GM18498 (cell line): ENCODE measurements around the gene PLAAT5.

Source experiments
- ATAC-seq: cut with Tn5 transposase; IDR thresholded peaks from one replicate; pipeline ENCODE4 v1.9.1; 2021; ENCODE audit warnings: mild to moderate bottlenecking, moderate library complexity; ENCODE audit not compliant: unreplicated experiment

Gene PLAAT5

GRCh38 chr11:63516109-63516508 is 25.1 kb upstream of the PLAAT5 start:
- ATAC-seq = no peak

- ATAC-seq = no peak
These were observed 21.8 kb upstream of the PLAAT5 start for GRCh38 chr11:63512816-63513215.

GRCh38 chr11:63511048-63511748 is 20.2 kb upstream of the PLAAT5 start:
- no peak for ATAC-seq

- ATAC-seq = no peak
These were observed 19.5 kb upstream of the PLAAT5 start for GRCh38 chr11:63510360-63511047.

GRCh38 chr11:63508745-63509144 is 17.8 kb upstream of the PLAAT5 start:
- ATAC-seq = no peak

GRCh38 chr11:63508009-63508408 is 17.0 kb upstream of the PLAAT5 start:
- no peak for ATAC-seq

- ATAC-seq = no peak
These were observed 16.5 kb upstream of the PLAAT5 start for GRCh38 chr11:63507511-63507910.

- no peak for ATAC-seq
These were observed 15.9 kb upstream of the PLAAT5 start for GRCh38 chr11:63506876-63507275.

GRCh38 chr11:63505857-63506528 is 15.0 kb upstream of the PLAAT5 start, which contains the start of gene LGALS12:
Gene LGALS12, plus strand, starts transcription at chr11:63506084. Its CDS starts 375 bp downstream, at chr11:63506459.
- ATAC-seq = no peak

GRCh38 chr11:63504933-63505586 is 14.1 kb upstream of the PLAAT5 start:
- no peak for ATAC-seq

- no peak for ATAC-seq
These were observed 13.1 kb upstream of the PLAAT5 start for GRCh38 chr11:63504054-63504453.

GRCh38 chr11:63503492-63503891 is 12.5 kb upstream of the PLAAT5 start:
- no peak for ATAC-seq

- ATAC-seq = no peak
These were observed 11.4 kb upstream of the PLAAT5 start for GRCh38 chr11:63502252-63502820.

- no peak for ATAC-seq
These were observed 10.3 kb upstream of the PLAAT5 start for GRCh38 chr11:63501236-63501635.

GRCh38 chr11:63499874-63500273 is 8.9 kb upstream of the PLAAT5 start:
- ATAC-seq = no peak

GRCh38 chr11:63494975-63495374 is 4.0 kb upstream of the PLAAT5 start:
- ATAC-seq = no peak

- no peak for ATAC-seq
These were observed 2.2 kb upstream of the PLAAT5 start for GRCh38 chr11:63493127-63493526.

GRCh38 chr11:63492441-63492840 is 1.5 kb upstream of the PLAAT5 start:
- ATAC-seq = no peak

GRCh38 chr11:63491636-63492372 is 837 bp upstream of the PLAAT5 start:
- ATAC-seq = no peak

- no peak for ATAC-seq
These were observed 247 bp upstream of the PLAAT5 start for GRCh38 chr11:63491240-63491587.
